ENCODE results near the gene HOXA13. TPM values are rescaled to one million over a fixed set of nuclear protein-coding genes. Genes with fewer than 3 reads are reported as not detected.

Gene HOXA13
- total and polyA plus RNA-seq, 4 donors, result 0.02 TPM; not detected in 3

- TF ChIP-seq REST (IDR thresholded peaks at IDR 0.05) (no peak), NR2F2 (IDR thresholded peaks at IDR 0.05) (no peak), FOXA1 (IDR thresholded peaks at IDR 0.05) (no peak), ZBTB33 (IDR thresholded peaks at IDR 0.05) (no peak), RAD21 (IDR thresholded peaks at IDR 0.05) (no peak), YY1 (IDR thresholded peaks at IDR 0.05) (no peak), TAF1 (conservative IDR thresholded peaks at IDR 0.05) (no peak), ATF3 (IDR thresholded peaks at IDR 0.05) (no peak), RXRA (IDR thresholded peaks at IDR 0.05) (no peak), HNF4A (conservative IDR thresholded peaks at IDR 0.05) (no peak), FOXA2 (IDR thresholded peaks at IDR 0.05) (no peak), HNF4G (IDR thresholded peaks at IDR 0.05) (no peak), MAX (IDR thresholded peaks at IDR 0.05) (no peak), GABPA (IDR thresholded peaks at IDR 0.05 in 1 of 2, conservative IDR thresholded peaks at IDR 0.05 in 1 of 2) (no peak), SP1 (IDR thresholded peaks at IDR 0.05) (no peak), CTCF (IDR thresholded peaks at IDR 0.05; ENCODE audit: low read depth, low read length, missing input control) (no peak), EGR1 (IDR thresholded peaks at IDR 0.05; ENCODE audit: low read depth in 2 of 2) (no peak), JUND (IDR thresholded peaks at IDR 0.05) (no peak)
- Histone ChIP-seq H3K4me1 (ENCODE audit: control insufficient read depth in 4 of 4, insufficient read depth in 4 of 4, low read length in 3 of 4) (peaks cover 14 to 28% (median 20%) of the 10 kb centered on the region in 4 donors), H3K36me3 (ENCODE audit: control insufficient read depth in 4 of 4, insufficient read depth in 3 of 4, low read depth in 1 of 4, low read length in 3 of 4) (no peaks in the 10 kb centered on the region), H3K9ac (ENCODE audit: low read depth in 1 of 2, low read length in 2 of 2) (no peak overlapping the region), H3K4me3 (ENCODE audit: low read depth in 1 of 3, low read length in 3 of 3) (peak overlapping the region in 1 of 3 donors; percentile 42), H3K27me3 (ENCODE audit: control insufficient read depth in 4 of 4, insufficient read depth in 4 of 4, low read length in 3 of 4) (peaks cover 4 to 50% (median 30%) of the 10 kb centered on the region in 4 donors), H3K9me3 (ENCODE audit: control insufficient read depth in 4 of 4, low read length in 3 of 4) (peaks cover 0 to 6% (median under 1%) of the 10 kb centered on the region in 4 donors), H3K27ac (ENCODE audit: low read depth in 1 of 2, low read length in 2 of 2) (no peak overlapping the region)
- DNase-seq (ENCODE audit: low spot score), result no peak
- 10% methylated on average over 42 of the region's 42 CpGs for WGBS
These were observed 7.9 kb downstream of the HOXA13 start for GRCh38 chr7:27191833-27192545.

All from liver (tissue), 9 donors.